ENCODE measurements around the gene CAPN2. TPM values are rescaled to one million over a fixed set of nuclear protein-coding genes. Genes with fewer than 3 reads are reported as not detected.

The CAPN2 gene
- total and polyA plus RNA-seq, 2 donors (not counting 1 experiment from before 2014, with no cell fraction given): 63.9 to 79.6 TPM

DNA sequence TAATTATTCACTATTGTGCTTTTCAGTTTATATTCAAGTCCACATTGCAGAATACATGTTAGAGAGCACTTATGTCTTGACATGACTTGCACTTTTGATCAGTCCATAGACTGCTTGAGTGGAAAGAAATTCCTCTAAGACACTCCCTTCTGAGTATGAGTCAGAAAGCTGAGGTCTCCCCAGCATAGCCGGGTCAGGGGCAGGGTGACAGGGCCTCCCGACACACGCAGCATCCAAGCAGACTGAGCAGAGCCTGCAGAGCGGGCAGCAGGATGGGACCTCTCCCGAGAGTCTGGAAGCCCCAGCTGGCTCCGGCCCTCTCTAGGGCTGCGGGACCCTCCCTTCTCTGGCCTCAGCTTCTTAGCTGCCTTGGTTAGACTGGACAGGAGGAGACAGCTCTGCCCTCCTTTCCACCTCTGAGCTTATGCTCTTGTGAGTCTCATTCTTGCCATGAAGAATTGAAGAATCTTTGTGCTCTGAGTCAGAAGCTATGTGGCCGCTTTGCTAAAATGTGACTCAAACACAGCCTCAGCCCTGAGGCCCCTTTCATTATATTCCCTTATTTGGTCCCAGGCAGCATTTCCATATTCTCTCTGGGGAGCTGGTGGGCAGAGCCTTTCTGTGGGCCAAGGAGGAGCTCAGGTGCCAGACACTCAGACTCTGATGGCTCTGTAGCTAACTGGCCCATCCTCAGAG, 11.2 kb upstream of the CAPN2 start:
- H3K9ac ChIP-seq (ENCODE audit: low read length): no peak overlapping the region
- no peak overlapping the region for H3K4me2 ChIP-seq (replicated peaks; ENCODE audit: low read depth, low read length, poor library complexity, severe bottlenecking)

More for the DNA sequence above, 11.2 kb upstream of the CAPN2 start:
- no peaks in the 10 kb centered on the region for H3K9me3 ChIP-seq (ENCODE audit: control extremely low read depth in 1 of 3, control insufficient read depth in 2 of 3, insufficient read depth in 1 of 3, low read length in 2 of 3)
- 88% methylated on average over 8 of the region's 8 CpGs for WGBS (ENCODE audit: insufficient coverage)
- no peaks in the 10 kb centered on the region for H3K36me3 ChIP-seq (replicated peaks in 1 of 2; ENCODE audit: control extremely low read depth in 1 of 2, control insufficient read depth in 1 of 2, extremely low read depth in 1 of 2, insufficient read depth in 2 of 2, low read length in 1 of 2)
- ChIA-PET CTCF (interaction anchor here (1.0 to 5.5 kb wide), 4 partner anchors 11 to 59 kb away, joined by 3 to 148 read pairs (median 4); partner anchors contain the start of gene CAPN2), POLR2A (no interaction called here)
- no peak overlapping the region for H3K4me3 ChIP-seq (ENCODE audit: control extremely low read depth in 1 of 5, extremely low read depth in 1 of 5, insufficient read depth in 1 of 5, low read depth in 2 of 5, low read length in 4 of 5)
- Mint-ChIP-seq H3K27me3 (peaks cover 24% of the 10 kb centered on the region), H3K27ac (no peak overlapping the region), H3K9me3 (ENCODE audit: insufficient read depth) (no peaks in the 10 kb centered on the region), H3K4me1 (peaks cover 8% of the 10 kb centered on the region), H3K4me3 (no peak overlapping the region)
- H2AFZ ChIP-seq (ENCODE audit: insufficient read depth, low read depth, low read length, poor library complexity, severe bottlenecking): no peak overlapping the region
- intact Hi-C loops (cut with micrococcal nuclease): no loop called here
- ATAC-seq (ENCODE audit: low read depth) (no peak), DNase-seq (no peak)
- TF ChIP-seq, protein P1, sequence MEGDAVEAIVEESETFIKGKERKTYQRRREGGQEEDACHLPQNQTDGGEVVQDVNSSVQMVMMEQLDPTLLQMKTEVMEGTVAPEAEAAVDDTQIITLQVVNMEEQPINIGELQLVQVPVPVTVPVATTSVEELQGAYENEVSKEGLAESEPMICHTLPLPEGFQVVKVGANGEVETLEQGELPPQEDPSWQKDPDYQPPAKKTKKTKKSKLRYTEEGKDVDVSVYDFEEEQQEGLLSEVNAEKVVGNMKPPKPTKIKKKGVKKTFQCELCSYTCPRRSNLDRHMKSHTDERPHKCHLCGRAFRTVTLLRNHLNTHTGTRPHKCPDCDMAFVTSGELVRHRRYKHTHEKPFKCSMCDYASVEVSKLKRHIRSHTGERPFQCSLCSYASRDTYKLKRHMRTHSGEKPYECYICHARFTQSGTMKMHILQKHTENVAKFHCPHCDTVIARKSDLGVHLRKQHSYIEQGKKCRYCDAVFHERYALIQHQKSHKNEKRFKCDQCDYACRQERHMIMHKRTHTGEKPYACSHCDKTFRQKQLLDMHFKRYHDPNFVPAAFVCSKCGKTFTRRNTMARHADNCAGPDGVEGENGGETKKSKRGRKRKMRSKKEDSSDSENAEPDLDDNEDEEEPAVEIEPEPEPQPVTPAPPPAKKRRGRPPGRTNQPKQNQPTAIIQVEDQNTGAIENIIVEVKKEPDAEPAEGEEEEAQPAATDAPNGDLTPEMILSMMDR (IDR thresholded peaks at IDR 0.05): no peak
- TF ChIP-seq EZH2 (IDR thresholded peaks at IDR 0.05; ENCODE audit: borderline replicate concordance, insufficient read depth, low read depth, low read length, poor library complexity, severe bottlenecking): no peak
- no peaks in the 10 kb centered on the region for H3K79me2 ChIP-seq (ENCODE audit: control insufficient read depth, insufficient read depth, low read length)
- peaks cover 0 to 10% (median 0%) of the 10 kb centered on the region in 4 experiments for H3K27me3 ChIP-seq (replicated peaks in 1 of 4; ENCODE audit: control extremely low read depth in 1 of 4, control insufficient read depth in 3 of 4, insufficient read depth in 4 of 4, low read length in 3 of 4)
- H3K4me1 ChIP-seq (ENCODE audit: control insufficient read depth in 2 of 2, insufficient read depth in 2 of 2, low read length in 2 of 2): peaks cover 4 to 8% of the 10 kb centered on the region in 2 donors
- H4K20me1 ChIP-seq (ENCODE audit: control insufficient read depth, insufficient read depth, low read length, poor library complexity, severe bottlenecking): no peaks in the 10 kb centered on the region
- H3K27ac ChIP-seq (ENCODE audit: low read length in 2 of 2): no peak overlapping the region
